ENCODE measurements around the gene ZNF511. TPM values are rescaled to one million over a fixed set of nuclear protein-coding genes. Genes with fewer than 3 reads are reported as not detected.

ZNF511 gene
- total RNA-seq, 1 experiment from 2014 or later, result 75.7 TPM

- H3K4me3 ChIP-seq, result peak overlapping the region; percentile 14; the same call in 1 of the 2 replicates
- H3K9me3 ChIP-seq, result no peaks in the 10 kb centered on the region
- H3K36me3 ChIP-seq, result no peaks in the 10 kb centered on the region
- H3K27me3 ChIP-seq, result peaks cover 53% of the 10 kb centered on the region
- DNase-seq, result peak; percentile 44
Measured at GRCh38 chr10:133335246-133336117, 26.8 kb downstream of the ZNF511 start.

GRCh38 chr10:133336118-133336576 is 27.4 kb downstream of the ZNF511 start:
- no peaks in the 10 kb centered on the region for H3K9me3 ChIP-seq
- peaks cover 49% of the 10 kb centered on the region for H3K27me3 ChIP-seq
- H3K36me3 ChIP-seq, result no peaks in the 10 kb centered on the region
- H3K4me3 ChIP-seq, result no peak overlapping the region
- no peak for DNase-seq

DNA sequence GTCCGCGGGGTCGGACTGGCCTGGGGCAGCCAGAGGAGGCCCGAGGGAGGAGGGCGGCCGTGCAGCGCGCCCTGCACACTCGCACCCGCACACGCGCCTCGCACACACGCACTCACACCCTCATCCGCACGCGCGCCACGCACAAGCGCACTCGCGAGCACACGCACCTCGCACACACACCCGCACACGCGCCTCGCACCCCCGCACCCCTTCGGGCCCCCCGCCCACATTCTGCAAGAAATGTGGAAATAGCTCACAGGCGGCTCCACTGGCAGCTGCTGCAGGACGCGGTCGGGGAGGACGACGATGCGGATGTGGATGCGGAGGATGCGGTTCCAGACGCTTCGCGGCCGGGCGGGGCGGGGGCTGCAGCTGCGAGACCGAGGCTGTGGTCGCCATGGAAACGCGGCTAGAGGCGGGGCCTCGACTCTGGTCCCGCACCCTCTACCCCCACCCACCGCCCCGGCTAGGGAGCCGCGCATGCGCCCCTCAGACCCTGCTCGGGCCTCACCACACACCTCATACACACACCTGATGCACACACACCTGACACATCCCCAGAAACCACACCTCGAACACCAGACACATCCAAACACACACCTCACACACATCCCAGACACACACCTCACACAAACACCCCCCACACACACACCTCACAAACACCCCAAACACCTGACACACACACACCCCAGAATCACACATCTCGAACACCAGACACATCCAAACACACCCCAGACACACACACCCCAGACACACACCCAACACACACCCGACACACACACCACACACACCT is 28.1 kb downstream of the ZNF511 start, which contains the start of gene CALY:
TSS of gene CALY (minus strand) at position 320 of the 793 bp plus-strand sequence. CDS start 7,907 bp downstream, outside the sequence.
- peak; percentile 49 for DNase-seq
- H3K27me3 ChIP-seq, result peaks cover 42% of the 10 kb centered on the region
- H3K4me3 ChIP-seq, result no peak within 1 kb of the TSS
- no peaks in the 10 kb centered on the region for H3K36me3 ChIP-seq
- no peaks in the 10 kb centered on the region for H3K9me3 ChIP-seq

DNA sequence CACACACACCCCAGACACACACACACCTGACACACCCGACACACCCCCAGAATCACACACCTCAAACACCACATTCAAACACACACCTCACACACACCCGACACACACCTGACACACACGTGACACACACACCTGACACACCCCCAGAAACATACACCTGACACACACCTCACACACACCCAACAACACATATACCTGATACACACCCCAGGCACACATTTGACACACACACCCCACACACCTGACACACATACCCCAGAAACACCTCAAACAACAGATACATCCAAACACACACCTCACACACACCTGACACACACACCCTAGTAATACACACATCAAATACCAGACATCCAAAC is 28.6 kb downstream of the ZNF511 start:
- Histone ChIP-seq H3K27me3 (peaks cover 37% of the 10 kb centered on the region), H3K4me3 (no peak overlapping the region), H3K9me3 (no peaks in the 10 kb centered on the region), H3K36me3 (no peaks in the 10 kb centered on the region)
- no peak for DNase-seq

GRCh38 chr10:133338080-133339071 is 29.7 kb downstream of the ZNF511 start:
- Histone ChIP-seq H3K9me3 (no peaks in the 10 kb centered on the region), H3K4me3 (no peak overlapping the region), H3K36me3 (no peaks in the 10 kb centered on the region), H3K27me3 (peaks cover 37% of the 10 kb centered on the region)
- no peak for DNase-seq

GRCh38 chr10:133339708-133340380 is 31.1 kb downstream of the ZNF511 start:
- peaks cover 38% of the 10 kb centered on the region for H3K27me3 ChIP-seq
- no peak for DNase-seq
- no peaks in the 10 kb centered on the region for H3K36me3 ChIP-seq

DNA sequence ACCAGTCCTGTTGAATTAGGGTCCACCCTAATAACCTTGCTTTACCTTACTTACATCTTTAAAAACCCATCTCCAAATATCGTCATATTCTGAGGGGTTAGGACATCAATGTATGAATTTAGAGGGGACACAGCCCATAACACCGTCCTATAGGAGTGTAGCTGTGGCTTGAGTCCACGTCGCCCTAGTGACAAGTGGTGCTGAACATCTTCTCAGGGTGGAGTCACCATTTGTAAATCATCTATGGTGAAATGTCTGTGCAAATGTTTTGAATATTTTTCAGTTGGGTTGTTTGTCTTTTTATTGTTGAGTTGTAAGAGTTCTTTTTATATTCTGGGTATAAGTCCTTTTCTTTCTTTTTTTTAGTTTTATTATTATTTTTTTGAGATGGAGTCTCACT is 33.3 kb downstream of the ZNF511 start:
- H3K27me3 ChIP-seq, result peaks cover 16% of the 10 kb centered on the region
- no peaks in the 10 kb centered on the region for H3K9me3 ChIP-seq
- no peaks in the 10 kb centered on the region for H3K36me3 ChIP-seq
- no peak for DNase-seq
- no peak overlapping the region for H3K4me3 ChIP-seq

More at GRCh38 chr10:133339708-133340380, 31.1 kb downstream of the ZNF511 start:
- H3K9me3 ChIP-seq, result no peaks in the 10 kb centered on the region
- H3K4me3 ChIP-seq, result no peak overlapping the region

- H3K4me3 ChIP-seq, result no peak overlapping the region
- no peaks in the 10 kb centered on the region for H3K9me3 ChIP-seq
- no peaks in the 10 kb centered on the region for H3K36me3 ChIP-seq
- no peak for DNase-seq
- peaks cover 12% of the 10 kb centered on the region; the same call in 1 of the 2 replicates for H3K27me3 ChIP-seq
Measured at GRCh38 chr10:133342942-133343341, 34.2 kb downstream of the ZNF511 start.

DNA sequence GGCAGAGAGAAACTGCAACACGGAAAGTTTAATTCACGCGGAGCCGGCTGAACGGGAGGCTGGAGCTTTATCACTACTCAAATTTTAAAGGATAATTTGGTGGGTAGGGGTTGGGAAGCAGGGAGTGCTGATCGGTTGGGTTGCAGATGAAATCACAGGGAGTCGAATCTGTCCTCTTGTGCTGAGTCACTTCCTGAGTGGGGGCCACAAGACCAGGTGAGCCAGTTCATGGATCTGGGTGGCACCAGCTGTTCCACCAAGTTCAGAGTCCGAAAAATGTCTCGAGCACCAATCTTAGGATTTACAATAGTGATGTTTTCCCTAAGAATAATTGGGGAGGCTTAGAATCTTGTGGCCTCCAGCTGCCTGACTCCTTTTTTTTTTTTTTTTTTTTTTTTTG is 34.8 kb downstream of the ZNF511 start:
- no peak for DNase-seq
- Histone ChIP-seq H3K4me3 (no peak overlapping the region), H3K27me3 (peaks cover 12% of the 10 kb centered on the region; the same call in 1 of the 2 replicates), H3K36me3 (no peaks in the 10 kb centered on the region), H3K9me3 (no peaks in the 10 kb centered on the region)

DNA sequence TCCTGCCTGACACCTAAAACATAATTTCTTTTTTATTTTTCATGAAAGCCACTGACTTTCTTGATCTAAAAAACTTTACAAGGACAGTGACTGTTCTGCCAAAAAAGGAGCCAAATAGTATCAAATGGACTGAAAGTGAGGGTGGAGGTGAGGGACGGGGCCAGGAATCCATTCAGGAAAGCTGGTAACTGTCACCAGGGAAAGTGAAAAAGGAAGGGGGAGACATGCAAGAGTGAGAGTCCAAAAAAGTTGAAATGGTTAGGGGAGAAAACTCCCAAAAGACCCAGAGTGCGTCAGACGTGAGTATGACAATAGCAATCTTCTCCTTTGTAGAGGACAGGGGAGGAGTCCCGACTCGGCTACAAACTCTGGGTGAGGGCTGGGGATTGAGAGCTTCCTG is 35.5 kb downstream of the ZNF511 start:
- Histone ChIP-seq H3K4me3 (no peak overlapping the region), H3K9me3 (no peaks in the 10 kb centered on the region), H3K27me3 (peaks cover 12% of the 10 kb centered on the region; the same call in 1 of the 2 replicates), H3K36me3 (no peaks in the 10 kb centered on the region)
- DNase-seq, result no peak

DNA sequence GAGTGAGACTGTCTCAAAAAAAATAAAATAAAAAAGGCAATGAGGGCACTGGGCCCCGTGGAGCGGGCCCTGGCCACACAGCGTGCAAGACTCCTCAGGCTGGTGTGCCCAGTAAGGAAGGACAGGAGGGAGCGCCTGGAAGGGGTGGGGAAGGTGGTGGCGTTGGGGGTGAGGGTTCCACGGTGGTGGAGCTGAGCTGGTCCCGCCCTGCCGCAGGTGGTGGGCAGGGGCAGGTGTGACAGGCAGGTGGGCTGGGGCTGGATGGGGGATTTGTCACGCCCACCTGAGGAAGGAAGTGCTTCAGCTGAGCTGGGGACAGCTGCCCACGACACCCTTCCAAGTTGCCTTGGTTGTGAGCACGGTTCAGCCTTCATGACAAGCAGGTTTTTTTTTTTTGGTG is 37.7 kb downstream of the ZNF511 start:
- H3K27me3 ChIP-seq, result peaks cover 12% of the 10 kb centered on the region; the same call in 1 of the 2 replicates
- no peak overlapping the region for H3K4me3 ChIP-seq
- no peaks in the 10 kb centered on the region for H3K9me3 ChIP-seq
- no peaks in the 10 kb centered on the region for H3K36me3 ChIP-seq
- DNase-seq, result no peak

DNA sequence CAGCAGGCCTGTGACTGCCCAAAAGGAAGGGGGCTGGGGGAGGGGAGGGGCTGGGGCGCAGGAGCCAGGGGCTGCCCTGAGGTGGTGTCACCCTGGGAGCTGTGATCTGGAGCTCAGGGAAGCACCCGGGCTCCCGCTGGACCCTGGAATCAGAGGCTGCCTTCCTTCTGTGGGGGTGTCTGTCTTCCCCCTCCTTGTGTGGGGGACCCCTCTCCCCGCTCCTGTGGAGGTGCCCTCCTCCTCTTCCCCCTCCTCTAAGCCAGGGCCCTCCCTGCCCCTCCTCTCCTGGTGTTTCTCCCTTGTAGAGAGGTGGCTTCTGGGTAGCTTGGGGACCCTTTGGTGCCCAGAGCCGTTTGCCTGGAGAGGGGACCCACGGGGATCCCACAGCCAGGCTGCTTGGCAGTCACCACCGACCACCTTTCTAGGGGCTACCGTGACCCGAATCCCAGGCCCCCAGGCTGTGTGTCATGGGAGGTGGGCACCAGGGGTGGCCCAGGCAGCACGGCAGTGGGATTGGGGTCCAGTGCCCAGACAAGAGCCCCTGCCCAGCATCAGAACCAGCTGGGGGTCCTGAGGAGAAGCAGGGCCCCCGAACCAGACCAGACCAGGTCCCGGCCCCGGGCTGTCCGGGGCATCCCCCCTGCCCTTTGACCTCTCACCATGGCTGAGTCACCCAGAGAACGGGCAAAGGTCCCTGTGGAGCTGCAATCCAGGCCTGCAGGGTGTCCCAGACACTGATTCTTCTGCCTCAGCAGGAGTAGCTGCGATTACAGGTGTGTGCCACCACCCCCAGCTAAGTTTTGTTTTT is 39.2 kb downstream of the ZNF511 start:
- H3K36me3 ChIP-seq, result no peaks in the 10 kb centered on the region
- DNase-seq, result peak; percentile 48
- no peaks in the 10 kb centered on the region for H3K9me3 ChIP-seq
- no peak overlapping the region for H3K4me3 ChIP-seq
- peaks cover 9% of the 10 kb centered on the region; the same call in 1 of the 2 replicates for H3K27me3 ChIP-seq

- no peaks in the 10 kb centered on the region for H3K9me3 ChIP-seq
- no peaks in the 10 kb centered on the region for H3K36me3 ChIP-seq
- no peak for DNase-seq
- H3K4me3 ChIP-seq, result no peak overlapping the region
- H3K27me3 ChIP-seq, result peaks cover 2% of the 10 kb centered on the region; the same call in 1 of the 2 replicates
Measured at GRCh38 chr10:133349160-133349568, 40.5 kb downstream of the ZNF511 start.

DNA sequence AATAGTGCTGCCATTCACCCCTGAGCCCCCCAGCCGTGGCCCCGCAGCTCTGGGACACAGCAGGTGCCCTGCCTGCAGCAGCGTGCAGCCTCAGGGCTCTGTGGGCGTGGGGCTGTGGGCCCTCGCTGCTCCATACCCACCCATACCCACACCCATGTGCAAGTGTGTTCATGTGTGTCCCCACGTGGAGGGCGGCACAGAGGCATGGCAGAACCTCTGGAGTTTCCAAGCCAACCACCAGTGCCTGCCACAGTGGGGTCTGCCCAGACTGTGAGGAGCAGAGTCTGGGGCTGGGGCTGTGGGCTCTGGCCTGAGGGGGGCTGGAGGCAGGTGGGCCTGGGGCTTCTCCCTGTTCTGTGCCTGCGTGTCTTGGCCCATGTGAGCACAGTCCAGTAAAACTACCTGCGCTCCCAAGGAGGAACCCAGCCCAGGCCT is 40.9 kb downstream of the ZNF511 start:
- Histone ChIP-seq H3K27me3 (peaks cover 2% of the 10 kb centered on the region; the same call in 1 of the 2 replicates), H3K4me3 (no peak overlapping the region), H3K9me3 (no peaks in the 10 kb centered on the region), H3K36me3 (no peaks in the 10 kb centered on the region)
- DNase-seq, result no peak

Measured in MG63 (cell line).